Calu3 (cell line): ENCODE results near the gene TAF15. TPM values are rescaled to one million over a fixed set of nuclear protein-coding genes. Genes with fewer than 3 reads are reported as not detected.

ENCODE experiments used
- BruUV-seq: library from RNA; stranded (reverse); fragments of 400-500 nt; replicated peaks from 2 replicates; lab custom pipeline; 2021; lab: Mats Ljungman, UMichigan
- CTCF ChIA-PET: fragments of 300-600 bp; sonication (Branson Sonifier 250); formaldehyde crosslinking; loops from one replicate; lab custom pipeline; 2022; ENCODE audit warnings: antibody characterized with exemption; lab: Charles Lee
- DNase-seq: peaks from one replicate; pipeline ENCODE4 v3.0.0; 2022
- H3K27ac Mint-ChIP-seq: one replicate; pipeline ENCODE4 v1.8.0; 2022; ENCODE audit warnings: mixed read lengths; ENCODE audit not compliant: unreplicated experiment
- H3K27me3 Mint-ChIP-seq: one replicate; pipeline ENCODE4 v1.8.0; 2022; ENCODE audit warnings: mixed read lengths; ENCODE audit not compliant: unreplicated experiment
- H3K36me3 Mint-ChIP-seq: one replicate; pipeline ENCODE4 v1.8.0; 2022; ENCODE audit warnings: mild to moderate bottlenecking, moderate library complexity, mixed read lengths; ENCODE audit not compliant: insufficient read depth, unreplicated experiment
- H3K4me1 Mint-ChIP-seq: one replicate; pipeline ENCODE4 v1.8.0; 2022; ENCODE audit warnings: mild to moderate bottlenecking, low read depth, mixed read lengths; ENCODE audit not compliant: unreplicated experiment
- H3K4me3 Mint-ChIP-seq: one replicate; pipeline ENCODE4 v1.8.0; 2022; ENCODE audit warnings: mild to moderate bottlenecking, low read depth, moderate library complexity, mixed read lengths; ENCODE audit not compliant: unreplicated experiment
- H3K9me3 Mint-ChIP-seq: one replicate; pipeline ENCODE4 v1.8.0; 2022; ENCODE audit warnings: low read depth, mixed read lengths; ENCODE audit not compliant: unreplicated experiment
- intact Hi-C: fragments of 100-400 bp; cut with micrococcal nuclease; formaldehyde crosslinking; loops from one replicate; pipeline ENCODE4 v1.10.0; 2022; ENCODE audit not compliant: unreplicated experiment
- total RNA-seq: library from RNA; stranded (reverse); gene quantifications from 2 replicates; pipeline ENCODE4 v1.2.3, GENCODE V29; 2022
- TF ChIP-seq, protein P1 (sequence below): fragments of 200-600 bp; IDR thresholded peaks from one replicate; pipeline ENCODE4 v1.8.0; 2022; ENCODE audit warnings: antibody characterized with exemption; ENCODE audit not compliant: unreplicated experiment

The TAF15 gene
- total RNA-seq, 1 experiment from 2014 or later: 286 TPM

DNA sequence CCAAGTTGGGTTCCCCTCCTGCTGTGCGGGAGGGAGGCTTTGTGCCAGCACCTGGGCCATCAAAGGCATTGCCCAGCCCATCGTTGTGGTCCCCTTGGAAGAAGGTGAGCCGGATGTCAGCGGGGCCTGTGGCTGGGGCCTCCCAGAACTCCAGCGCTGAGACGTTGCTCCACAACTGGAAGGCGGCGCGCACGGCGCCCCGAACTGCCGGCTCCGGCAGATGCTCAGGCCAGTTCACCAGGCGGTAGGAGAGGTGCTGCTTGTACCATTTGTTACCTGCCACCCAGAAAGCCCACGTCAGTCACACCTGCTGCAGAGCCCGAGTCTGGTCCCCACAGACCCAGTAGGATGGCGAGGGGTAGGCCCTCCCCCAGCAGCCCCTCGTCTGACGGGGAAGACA is 36.2 kb upstream of the TAF15 start:
- Mint-ChIP-seq H3K4me1 (no peaks in the 10 kb centered on the region), H3K4me3 (no peak overlapping the region), H3K9me3 (no peaks in the 10 kb centered on the region), H3K36me3 (no peaks in the 10 kb centered on the region), H3K27ac (no peak overlapping the region), H3K27me3 (peaks cover 55% of the 10 kb centered on the region)
- intact Hi-C loops: no loop called here
- no TSS peak for BruUV-seq
- TF ChIP-seq, protein P1, sequence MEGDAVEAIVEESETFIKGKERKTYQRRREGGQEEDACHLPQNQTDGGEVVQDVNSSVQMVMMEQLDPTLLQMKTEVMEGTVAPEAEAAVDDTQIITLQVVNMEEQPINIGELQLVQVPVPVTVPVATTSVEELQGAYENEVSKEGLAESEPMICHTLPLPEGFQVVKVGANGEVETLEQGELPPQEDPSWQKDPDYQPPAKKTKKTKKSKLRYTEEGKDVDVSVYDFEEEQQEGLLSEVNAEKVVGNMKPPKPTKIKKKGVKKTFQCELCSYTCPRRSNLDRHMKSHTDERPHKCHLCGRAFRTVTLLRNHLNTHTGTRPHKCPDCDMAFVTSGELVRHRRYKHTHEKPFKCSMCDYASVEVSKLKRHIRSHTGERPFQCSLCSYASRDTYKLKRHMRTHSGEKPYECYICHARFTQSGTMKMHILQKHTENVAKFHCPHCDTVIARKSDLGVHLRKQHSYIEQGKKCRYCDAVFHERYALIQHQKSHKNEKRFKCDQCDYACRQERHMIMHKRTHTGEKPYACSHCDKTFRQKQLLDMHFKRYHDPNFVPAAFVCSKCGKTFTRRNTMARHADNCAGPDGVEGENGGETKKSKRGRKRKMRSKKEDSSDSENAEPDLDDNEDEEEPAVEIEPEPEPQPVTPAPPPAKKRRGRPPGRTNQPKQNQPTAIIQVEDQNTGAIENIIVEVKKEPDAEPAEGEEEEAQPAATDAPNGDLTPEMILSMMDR: no peak
- DNase-seq: no peak
- CTCF ChIA-PET: no interaction called here

DNA sequence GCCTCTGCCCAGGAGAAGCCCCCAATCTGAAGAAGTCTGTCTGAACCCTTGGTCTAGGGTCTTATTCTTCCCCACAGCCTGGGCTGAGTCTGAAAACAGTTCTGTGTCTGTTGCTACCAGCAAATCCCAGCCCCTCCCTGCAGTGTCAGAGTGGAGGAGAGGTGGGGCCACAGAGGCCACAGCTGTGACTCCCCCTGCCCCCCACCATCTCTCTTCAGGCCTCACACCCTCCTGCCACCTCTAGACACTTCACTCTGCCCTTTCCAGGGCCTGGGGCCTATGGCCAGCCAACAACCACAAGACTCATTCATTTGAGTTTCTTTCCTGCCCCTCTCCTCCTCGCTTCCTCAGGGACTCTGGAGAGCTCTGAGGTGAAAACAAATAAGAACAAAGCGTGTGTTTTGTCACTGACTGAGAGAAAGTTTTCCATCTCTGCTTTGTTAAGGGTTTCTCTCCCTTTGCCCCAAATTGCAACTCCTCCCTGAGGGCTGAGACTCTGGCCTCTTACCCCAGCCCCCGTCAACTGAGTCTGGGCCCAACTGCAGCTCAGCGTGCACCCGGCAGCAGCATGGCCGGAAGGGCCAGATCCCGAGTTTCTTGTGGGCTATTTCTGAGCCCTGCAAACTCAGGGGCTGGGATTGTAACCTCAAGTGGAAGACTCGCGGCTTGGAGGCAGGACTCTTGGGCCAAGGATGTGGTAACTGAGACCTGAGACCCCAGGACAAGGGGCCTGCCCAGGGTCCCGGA is 35.4 kb upstream of the TAF15 start:
- no peak for DNase-seq
- H3K4me3 Mint-ChIP-seq: no peak overlapping the region
- CTCF ChIA-PET: no interaction called here
- peaks cover 48% of the 10 kb centered on the region for H3K27me3 Mint-ChIP-seq
- no peaks in the 10 kb centered on the region for H3K36me3 Mint-ChIP-seq
- TF ChIP-seq, protein P1: no peak
- intact Hi-C loops: no loop called here
- no peak overlapping the region for H3K27ac Mint-ChIP-seq
- no TSS peak for BruUV-seq
- H3K4me1 Mint-ChIP-seq: no peaks in the 10 kb centered on the region
- H3K9me3 Mint-ChIP-seq: no peaks in the 10 kb centered on the region

DNA sequence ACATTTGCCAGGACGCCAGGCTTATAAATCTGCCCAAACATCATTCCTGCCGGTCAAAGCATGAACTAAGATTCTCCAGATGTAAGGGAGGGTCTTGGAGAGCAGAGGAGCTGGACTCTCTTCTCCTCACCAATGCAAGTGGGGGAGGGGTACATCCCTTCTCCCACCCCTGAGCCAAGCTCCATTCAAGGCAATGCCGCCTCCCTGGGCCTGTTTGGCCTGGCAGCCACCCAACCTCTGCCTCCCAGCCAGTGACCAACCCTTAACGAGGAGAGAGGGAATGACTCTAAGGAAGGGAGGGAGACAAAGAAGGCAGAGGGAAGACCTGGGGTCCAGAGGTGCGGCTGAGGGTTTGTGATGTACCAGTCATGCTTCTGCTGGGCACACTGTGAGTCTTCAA is 34.8 kb upstream of the TAF15 start:
- no peak overlapping the region for H3K27ac Mint-ChIP-seq
- no TSS peak for BruUV-seq
- H3K27me3 Mint-ChIP-seq: peaks cover 41% of the 10 kb centered on the region
- CTCF ChIA-PET: no interaction called here
- DNase-seq: no peak
- intact Hi-C loops: no loop called here
- TF ChIP-seq, protein P1: no peak
- H3K9me3 Mint-ChIP-seq: no peaks in the 10 kb centered on the region
- H3K4me3 Mint-ChIP-seq: no peak overlapping the region
- no peaks in the 10 kb centered on the region for H3K36me3 Mint-ChIP-seq
- no peaks in the 10 kb centered on the region for H3K4me1 Mint-ChIP-seq

DNA sequence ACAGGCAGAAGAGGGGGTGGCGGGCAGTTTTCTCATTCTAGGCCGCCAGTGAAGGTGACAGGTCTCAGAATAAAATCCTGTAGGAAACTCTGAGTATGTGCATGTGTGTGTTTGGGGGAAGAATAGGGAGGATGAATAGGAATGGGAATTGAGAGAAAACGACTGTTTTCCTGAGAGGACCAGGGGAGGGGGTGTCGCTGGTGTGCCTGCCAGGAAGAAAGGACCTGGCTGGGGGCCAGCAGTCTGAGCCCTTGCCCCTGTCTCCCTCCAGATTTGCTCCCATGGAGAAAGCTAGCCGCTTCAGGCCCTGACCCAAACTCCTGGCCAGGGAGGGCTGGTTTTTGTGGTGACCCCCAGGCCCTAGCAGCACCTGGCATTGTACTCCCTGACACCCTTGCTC is 34.2 kb upstream of the TAF15 start:
- H3K36me3 Mint-ChIP-seq: no peaks in the 10 kb centered on the region
- no peak for DNase-seq
- CTCF ChIA-PET: no interaction called here
- H3K4me3 Mint-ChIP-seq: no peak overlapping the region
- BruUV-seq: no TSS peak
- H3K27me3 Mint-ChIP-seq: peaks cover 36% of the 10 kb centered on the region
- TF ChIP-seq, protein P1: no peak
- H3K27ac Mint-ChIP-seq: no peak overlapping the region
- H3K9me3 Mint-ChIP-seq: no peaks in the 10 kb centered on the region
- intact Hi-C loops: no loop called here
- H3K4me1 Mint-ChIP-seq: no peaks in the 10 kb centered on the region
